Measurements from ENCODE around the gene VAMP1. TPM values are rescaled to one million over a fixed set of nuclear protein-coding genes. Genes with fewer than 3 reads are reported as not detected.

VAMP1 gene
- total RNA-seq, 1 experiment from 2014 or later: 9.1 TPM

- H3K4me2 ChIP-seq: no peak overlapping the region
- POLR2A ChIA-PET (ENCODE audit: unreplicated experiment): interaction anchor here (0.5 to 0.8 kb wide), 2 partner anchors 91 to 95 kb away, joined by 5 to 7 read pairs; partner anchors contain the start of gene GAPDH
- no peaks in the 10 kb centered on the region for H3K27me3 ChIP-seq (ENCODE audit: insufficient read depth, low read depth)
- no peaks in the 10 kb centered on the region for H3K36me3 ChIP-seq (ENCODE audit: low read depth)
- no peaks in the 10 kb centered on the region for H3F3A ChIP-seq (ENCODE audit: insufficient read depth, low read depth)
- H3K79me2 ChIP-seq (ENCODE audit: low read depth): no peaks in the 10 kb centered on the region
- intact Hi-C loops (cut with micrococcal nuclease; ENCODE audit: unreplicated experiment): no loop called here
- H3K4me3 ChIP-seq: no peak overlapping the region
- no TSS peak for BruUV-seq (replicated peaks)
- no peaks in the 10 kb centered on the region for H3K9me3 ChIP-seq (ENCODE audit: insufficient read depth, low read depth)
- H3K27ac ChIP-seq: no peak overlapping the region
- no peaks in the 10 kb centered on the region for H4K20me1 ChIP-seq (ENCODE audit: insufficient read depth)
- CTCF ChIA-PET: interaction anchor here (0.5 to 0.6 kb wide), 2 partner anchors 9 to 182 kb away, joined by 4 to 23 read pairs; no protein-coding TSS in a partner anchor
- H3K9me2 ChIP-seq (ENCODE audit: insufficient read depth): no peaks in the 10 kb centered on the region
- TF ChIP-seq EZH2 (IDR thresholded peaks at IDR 0.05; ENCODE audit: low read depth) (no peak), CTCF (conservative IDR thresholded peaks at IDR 0.05) (no peak)
- DNase-seq: no peak
- H3K4me1 ChIP-seq (replicated peaks; ENCODE audit: insufficient read depth): no peaks in the 10 kb centered on the region
- no peak overlapping the region for H2AFZ ChIP-seq
These were observed 27.6 kb downstream of the VAMP1 start for GRCh38 chr12:6442836-6443235.

GRCh38 chr12:6440391-6440790 is 30.1 kb downstream of the VAMP1 start:
- no peaks in the 10 kb centered on the region for H3K27me3 ChIP-seq (ENCODE audit: insufficient read depth, low read depth)
- H3K9me3 ChIP-seq (ENCODE audit: insufficient read depth, low read depth): no peaks in the 10 kb centered on the region
- ChIA-PET POLR2A (ENCODE audit: unreplicated experiment) (no interaction called here), CTCF (interaction anchor here (0.5 kb wide), 1 partner anchor 33 kb away, joined by 4 read pairs; no protein-coding TSS in a partner anchor)
- no peaks in the 10 kb centered on the region for H3K9me2 ChIP-seq (ENCODE audit: insufficient read depth)
- H3K27ac ChIP-seq: no peak overlapping the region
- H3K36me3 ChIP-seq (ENCODE audit: low read depth): no peaks in the 10 kb centered on the region
- no peak for TF ChIP-seq CTCF (conservative IDR thresholded peaks at IDR 0.05)
- no peak for TF ChIP-seq EZH2 (IDR thresholded peaks at IDR 0.05; ENCODE audit: low read depth)
- DNase-seq: no peak
- no peak overlapping the region for H2AFZ ChIP-seq
- intact Hi-C loops (cut with micrococcal nuclease; ENCODE audit: unreplicated experiment): no loop called here
- no peaks in the 10 kb centered on the region for H3K79me2 ChIP-seq (ENCODE audit: low read depth)
- BruUV-seq (replicated peaks): no TSS peak
- H3K4me3 ChIP-seq: no peak overlapping the region
- no peak overlapping the region for H3K4me2 ChIP-seq
- no peaks in the 10 kb centered on the region for H3F3A ChIP-seq (ENCODE audit: insufficient read depth, low read depth)
- H3K4me1 ChIP-seq (replicated peaks; ENCODE audit: insufficient read depth): no peaks in the 10 kb centered on the region
- H4K20me1 ChIP-seq (ENCODE audit: insufficient read depth): no peaks in the 10 kb centered on the region

- no TSS peak for BruUV-seq (replicated peaks)
- no peaks in the 10 kb centered on the region for H3K79me2 ChIP-seq (ENCODE audit: low read depth)
- H3F3A ChIP-seq (ENCODE audit: insufficient read depth, low read depth): no peaks in the 10 kb centered on the region
- no peaks in the 10 kb centered on the region for H3K9me2 ChIP-seq (ENCODE audit: insufficient read depth)
- no peak overlapping the region for H3K4me2 ChIP-seq
- intact Hi-C loops (cut with micrococcal nuclease; ENCODE audit: unreplicated experiment): no loop called here
- no peaks in the 10 kb centered on the region for H4K20me1 ChIP-seq (ENCODE audit: insufficient read depth)
- no peak overlapping the region for H3K27ac ChIP-seq
- no peaks in the 10 kb centered on the region for H3K4me1 ChIP-seq (replicated peaks; ENCODE audit: insufficient read depth)
- CTCF ChIA-PET: no interaction called here
- no peaks in the 10 kb centered on the region for H3K27me3 ChIP-seq (ENCODE audit: insufficient read depth, low read depth)
- H2AFZ ChIP-seq: no peak overlapping the region
- no peak for DNase-seq
- no peaks in the 10 kb centered on the region for H3K9me3 ChIP-seq (ENCODE audit: insufficient read depth, low read depth)
- H3K36me3 ChIP-seq (ENCODE audit: low read depth): no peaks in the 10 kb centered on the region
- TF ChIP-seq CTCF (conservative IDR thresholded peaks at IDR 0.05) (no peak), EZH2 (IDR thresholded peaks at IDR 0.05; ENCODE audit: low read depth) (no peak)
- no peak overlapping the region for H3K4me3 ChIP-seq
- POLR2A ChIA-PET (ENCODE audit: unreplicated experiment): no interaction called here
These were observed 32.1 kb downstream of the VAMP1 start for GRCh38 chr12:6438345-6438744.
